ENCODE measurements around the gene CREB5.

CREB5 gene

GRCh38 chr7:28704706-28705105 lies 292.4 kb downstream of the CREB5 start:
- TF ChIP-seq ZBTB7A (IDR thresholded peaks at IDR 0.05; ENCODE audit: low read depth) (no peak), TCF12 (IDR thresholded peaks at IDR 0.05; ENCODE audit: low read depth) (no peak), CREB1 (IDR thresholded peaks at IDR 0.05; ENCODE audit: low read depth) (no peak), NFIC (IDR thresholded peaks at IDR 0.05) (no peak), EP300 (IDR thresholded peaks at IDR 0.05; ENCODE audit: borderline replicate concordance) (no peak), MAX (IDR thresholded peaks at IDR 0.05) (no peak), EGR1 (IDR thresholded peaks at IDR 0.05) (no peak)

DNA sequence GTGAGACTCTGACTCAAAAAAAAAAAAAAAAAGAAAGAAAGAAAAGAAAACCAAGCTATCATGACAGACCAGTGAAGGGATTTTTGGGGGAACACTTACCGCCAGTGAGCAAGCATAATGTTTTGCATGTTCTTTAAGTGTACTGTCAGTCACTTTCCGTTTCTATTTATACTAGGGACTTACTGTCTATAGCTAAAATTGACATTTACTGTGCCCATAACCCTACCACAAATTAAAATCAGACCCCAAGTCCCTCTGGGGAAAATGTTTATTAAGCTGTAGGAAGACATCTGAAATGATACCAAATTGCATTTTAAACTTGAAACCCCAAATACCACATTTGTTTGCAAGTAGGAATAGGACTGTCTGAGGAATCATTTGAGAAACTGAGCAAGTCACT lies 293.0 kb downstream of the CREB5 start:
- TF ChIP-seq CEBPB (IDR thresholded peaks at IDR 0.05) (no peak), ZBTB7A (IDR thresholded peaks at IDR 0.05; ENCODE audit: low read depth) (no peak)

GRCh38 chr7:28706584-28706983 lies 294.3 kb downstream of the CREB5 start:
- TF ChIP-seq RAD21 (IDR thresholded peaks at IDR 0.05; ENCODE audit: low read depth) (no peak), MAX (IDR thresholded peaks at IDR 0.05) (no peak), CREB1 (IDR thresholded peaks at IDR 0.05; ENCODE audit: low read depth) (no peak), ZBTB7A (IDR thresholded peaks at IDR 0.05; ENCODE audit: low read depth) (no peak), YY1 (IDR thresholded peaks at IDR 0.05; ENCODE audit: low read depth) (no peak), TEAD4 (IDR thresholded peaks at IDR 0.05) (no peak), TAF1 (IDR thresholded peaks at IDR 0.05; ENCODE audit: low read depth) (no peak), FOXM1 (IDR thresholded peaks at IDR 0.05; ENCODE audit: borderline replicate concordance, low read depth) (no peak), USF1 (IDR thresholded peaks at IDR 0.05) (no peak), TCF12 (IDR thresholded peaks at IDR 0.05; ENCODE audit: low read depth) (no peak), EP300 (IDR thresholded peaks at IDR 0.05; ENCODE audit: borderline replicate concordance) (no peak), NFIC (IDR thresholded peaks at IDR 0.05) (no peak), CEBPB (IDR thresholded peaks at IDR 0.05) (no peak), EGR1 (IDR thresholded peaks at IDR 0.05) (no peak)
- TF ChIP-seq, protein P1, sequence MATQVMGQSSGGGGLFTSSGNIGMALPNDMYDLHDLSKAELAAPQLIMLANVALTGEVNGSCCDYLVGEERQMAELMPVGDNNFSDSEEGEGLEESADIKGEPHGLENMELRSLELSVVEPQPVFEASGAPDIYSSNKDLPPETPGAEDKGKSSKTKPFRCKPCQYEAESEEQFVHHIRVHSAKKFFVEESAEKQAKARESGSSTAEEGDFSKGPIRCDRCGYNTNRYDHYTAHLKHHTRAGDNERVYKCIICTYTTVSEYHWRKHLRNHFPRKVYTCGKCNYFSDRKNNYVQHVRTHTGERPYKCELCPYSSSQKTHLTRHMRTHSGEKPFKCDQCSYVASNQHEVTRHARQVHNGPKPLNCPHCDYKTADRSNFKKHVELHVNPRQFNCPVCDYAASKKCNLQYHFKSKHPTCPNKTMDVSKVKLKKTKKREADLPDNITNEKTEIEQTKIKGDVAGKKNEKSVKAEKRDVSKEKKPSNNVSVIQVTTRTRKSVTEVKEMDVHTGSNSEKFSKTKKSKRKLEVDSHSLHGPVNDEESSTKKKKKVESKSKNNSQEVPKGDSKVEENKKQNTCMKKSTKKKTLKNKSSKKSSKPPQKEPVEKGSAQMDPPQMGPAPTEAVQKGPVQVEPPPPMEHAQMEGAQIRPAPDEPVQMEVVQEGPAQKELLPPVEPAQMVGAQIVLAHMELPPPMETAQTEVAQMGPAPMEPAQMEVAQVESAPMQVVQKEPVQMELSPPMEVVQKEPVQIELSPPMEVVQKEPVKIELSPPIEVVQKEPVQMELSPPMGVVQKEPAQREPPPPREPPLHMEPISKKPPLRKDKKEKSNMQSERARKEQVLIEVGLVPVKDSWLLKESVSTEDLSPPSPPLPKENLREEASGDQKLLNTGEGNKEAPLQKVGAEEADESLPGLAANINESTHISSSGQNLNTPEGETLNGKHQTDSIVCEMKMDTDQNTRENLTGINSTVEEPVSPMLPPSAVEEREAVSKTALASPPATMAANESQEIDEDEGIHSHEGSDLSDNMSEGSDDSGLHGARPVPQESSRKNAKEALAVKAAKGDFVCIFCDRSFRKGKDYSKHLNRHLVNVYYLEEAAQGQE (IDR thresholded peaks at IDR 0.05; ENCODE audit: low read depth) = no peak

DNA sequence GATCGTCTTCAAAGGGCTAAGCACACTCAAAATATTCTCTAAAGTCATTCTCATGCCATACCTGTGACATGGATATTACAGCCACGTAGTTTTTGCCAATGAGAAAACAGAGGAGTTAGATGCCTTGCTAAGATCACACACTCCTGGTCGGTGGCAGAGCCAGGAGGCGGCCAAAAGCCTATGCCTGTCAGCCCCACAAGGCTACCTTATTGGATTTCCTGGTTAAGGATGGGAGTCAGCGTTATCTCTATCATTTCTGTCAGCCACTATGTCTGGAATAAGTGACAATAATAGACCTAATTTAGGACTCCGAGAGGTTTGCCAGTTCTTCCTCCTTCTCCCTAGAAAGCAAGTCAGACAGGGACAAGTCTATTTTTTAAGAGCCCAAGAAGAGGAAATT lies 295.0 kb downstream of the CREB5 start:
- TF ChIP-seq EP300 (IDR thresholded peaks at IDR 0.05; ENCODE audit: borderline replicate concordance) (no peak), MAX (IDR thresholded peaks at IDR 0.05) (no peak), YY1 (IDR thresholded peaks at IDR 0.05; ENCODE audit: low read depth) (no peak), TAF1 (IDR thresholded peaks at IDR 0.05; ENCODE audit: low read depth) (no peak), TEAD4 (IDR thresholded peaks at IDR 0.05) (no peak), USF1 (IDR thresholded peaks at IDR 0.05) (no peak), ZBTB7A (IDR thresholded peaks at IDR 0.05; ENCODE audit: low read depth) (no peak), NFIC (IDR thresholded peaks at IDR 0.05) (no peak), TCF12 (IDR thresholded peaks at IDR 0.05; ENCODE audit: low read depth) (no peak)
- TF ChIP-seq, protein P1 (IDR thresholded peaks at IDR 0.05; ENCODE audit: low read depth) = no peak

GRCh38 chr7:28708033-28708951 lies 296.0 kb downstream of the CREB5 start:
- TF ChIP-seq NFIC (IDR thresholded peaks at IDR 0.05) = no peak
- no peak for TF ChIP-seq FOXM1 (IDR thresholded peaks at IDR 0.05; ENCODE audit: borderline replicate concordance, low read depth)
- no peak for TF ChIP-seq EP300 (IDR thresholded peaks at IDR 0.05; ENCODE audit: borderline replicate concordance)
- no peak for TF ChIP-seq EGR1 (IDR thresholded peaks at IDR 0.05)
- no peak for TF ChIP-seq CREB1 (IDR thresholded peaks at IDR 0.05; ENCODE audit: low read depth)

DNA sequence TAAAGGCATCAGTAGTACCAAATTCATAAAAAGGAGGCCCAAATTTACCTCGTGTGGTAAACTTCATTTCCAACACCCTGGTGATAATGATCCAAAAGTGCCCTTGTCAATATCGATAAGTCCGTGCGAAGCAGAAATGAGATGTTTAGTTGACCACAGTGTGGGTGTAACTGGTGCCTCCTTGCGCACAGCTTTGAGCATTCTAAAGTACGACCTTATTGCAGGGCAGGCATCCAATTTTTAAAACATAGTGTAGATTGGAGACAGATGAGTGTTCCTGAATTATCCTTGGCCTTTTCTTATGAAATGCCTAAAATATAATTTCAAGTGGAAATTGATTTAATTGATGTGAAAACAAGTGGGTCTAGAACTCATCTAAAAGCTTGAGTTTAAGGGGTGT lies 297.4 kb downstream of the CREB5 start:
- TF ChIP-seq CREB1 (IDR thresholded peaks at IDR 0.05; ENCODE audit: low read depth) = no peak
- TF ChIP-seq CEBPB (IDR thresholded peaks at IDR 0.05) = no peak
- no peak for TF ChIP-seq USF1 (IDR thresholded peaks at IDR 0.05)
- no peak for TF ChIP-seq ZBTB7A (IDR thresholded peaks at IDR 0.05; ENCODE audit: low read depth)
- no peak for TF ChIP-seq TCF12 (IDR thresholded peaks at IDR 0.05; ENCODE audit: low read depth)
- no peak for TF ChIP-seq NFIC (IDR thresholded peaks at IDR 0.05)
- no peak for TF ChIP-seq FOXM1 (IDR thresholded peaks at IDR 0.05; ENCODE audit: borderline replicate concordance, low read depth)
